Gastrocnemius medialis (tissue), 4 donors: ENCODE results near the gene C1RL. TPM values are rescaled to one million over a fixed set of nuclear protein-coding genes. Genes with fewer than 3 reads are reported as not detected.
A peak's percentile ranks its signal among the peaks of the same experiment; 100 is the strongest.
"Not testable (repeated sequence)": the region's sequence is repeated elsewhere in the genome, so short reads cannot be mapped to it uniquely, and the experiment has no call there.

Source experiments
- ATAC-seq, 2 donors: fragments of 150-250 bp; one replicate each; pipeline ENCODE4 v1.9.1; 2016
- DNase-seq, 2 donors: peaks; one replicate each; pipeline ENCODE4 v3.0.0-alpha.2; 2019
- H3K27ac ChIP-seq, 4 donors: fragments of 200-600 bp; sonication (generic); 1 replicate in 1 of 4; 2 replicates in 3 of 4; pipeline ENCODE4 v1.5.1; 2016 to 2018; ENCODE audit warnings: mild to moderate bottlenecking in 2 of 4, moderate library complexity in 1 of 4
- H3K27me3 ChIP-seq, 3 donors: fragments of 200-600 bp; sonication (generic) in 2 of 3; 1 replicate in 1 of 3; 2 replicates in 2 of 3; pipeline versions ENCODE4 v1.5.1 to v1.6.0; 2016 to 2019; ENCODE audit warnings: mild to moderate bottlenecking in 1 of 3, moderate library complexity in 1 of 3
- H3K36me3 ChIP-seq, 2 donors: fragments of 200-600 bp; sonication (generic) in 1 of 2; one replicate each; pipeline ENCODE4 v1.5.1; 2017 to 2018
- H3K4me1 ChIP-seq, 2 donors: fragments of 200-600 bp; sonication (generic) in 1 of 2; one replicate each; pipeline ENCODE4 v1.5.1; 2016 to 2017; ENCODE audit warnings: mild to moderate bottlenecking in 2 of 2
- H3K4me3 ChIP-seq, 4 donors: fragments of 200-600 bp; sonication (generic) in 3 of 4; 1 replicate in 1 of 4; 2 replicates in 3 of 4; pipeline ENCODE4 v1.5.1; 2016 to 2019; ENCODE audit warnings: mild to moderate bottlenecking in 2 of 4
- H3K9me3 ChIP-seq, 3 donors: fragments of 200-600 bp; sonication (generic) in 2 of 3; 1 replicate in 1 of 3; 2 replicates in 2 of 3; pipeline ENCODE4 v1.5.1; 2016 to 2019
- CTCF ChIP-seq, 5 experiments: fragments of 450-650 bp in 3 of 5; fragments of 200-600 bp in 2 of 5; sonication (generic) in 2 of 5; IDR thresholded peaks in 4 of 5; conservative IDR thresholded peaks in 1 of 5; 1 replicate in 4 of 5; 2 replicates in 1 of 5; pipeline ENCODE4 v1.5.1; 2016 to 2019; ENCODE audit warnings: antibody characterized with exemption in 5 of 5, mild to moderate bottlenecking in 3 of 5, moderate library complexity in 3 of 5
- POLR2A ChIP-seq, 2 donors: fragments of 450-650 bp; IDR thresholded peaks; one replicate each; pipeline ENCODE4 v1.6.1; 2017; ENCODE audit warnings: antibody characterized with exemption in 2 of 2, mild to moderate bottlenecking in 2 of 2, moderate library complexity in 2 of 2
- in situ Hi-C, 4 donors: fragments of 200-750 bp; cut with MboI; loops; one replicate each; pipeline versions ENCODE4 v1.15.0 to v1.8.0; 2017; ENCODE audit warnings: low sequenced_read_pairs in 4 of 4
- intact Hi-C: fragments of 100-400 bp; cut with DNase I; formaldehyde crosslinking; loops from one replicate; pipeline ENCODE4 v1.15.1; 2023; ENCODE audit warnings: low total_unique reads
- total RNA-seq, 4 donors: library from RNA; depleted of rRNA; stranded (reverse); fragments of >200 nt; gene quantifications; one replicate each; pipeline versions ENCODE4 v1.1.0 to v1.2.3, GENCODE V29; 2016

The C1RL gene
- total RNA-seq, 4 donors from 2014 or later: 15.0 to 18.7 (median 16.7) TPM

GRCh38 chr12:7110661-7111060, 1.6 kb upstream of the C1RL start:
- in situ Hi-C loops: loop anchor here (5.0 to 25.0 kb wide), 5 partner anchors 48 to 198 kb away; partner anchors contain the start of genes ATN1 (in 2 of the 4), C12orf57 (in 2 of the 4), C1S (in 2 of the 4) and RNU7-1 (in 2 of the 4)
- intact Hi-C loops: no loop called here
- Histone ChIP-seq H3K4me3 (no peak overlapping the region), H3K27me3 (no peaks in the 10 kb centered on the region), H3K36me3 (no peaks in the 10 kb centered on the region), H3K27ac (no peak overlapping the region), H3K4me1 (peaks cover 18% of the 10 kb centered on the region in 2 donors), H3K9me3 (peaks cover 0 to 7% (median 2%) of the 10 kb centered on the region in 3 donors)
- DNase-seq (no peak), ATAC-seq (no peak)
- TF ChIP-seq CTCF (IDR thresholded peaks at IDR 0.05 in 4 of 5, conservative IDR thresholded peaks at IDR 0.05 in 1 of 5): no peak
- TF ChIP-seq POLR2A (IDR thresholded peaks at IDR 0.05): no peak

GRCh38 chr12:7109572-7109920, 532 bp upstream of the C1RL start:
- H3K4me3 ChIP-seq: peak overlapping the region; percentile 55 to 70 (median 64)
- in situ Hi-C loops (loop anchor here in 3 of 4 donors (5.0 to 25.0 kb wide), 3 partner anchors 47 to 197 kb away; partner anchors contain the start of genes ATN1 (in 1 of the 3), C12orf57 (in 1 of the 3), C1S (in 1 of the 3) and ENO2 (in 1 of the 3)), intact Hi-C loops (loop anchor here (1.0 to 5.0 kb wide), 5 partner anchors 41 to 185 kb away; partner anchors contain the start of genes C12orf57 and C1S)
- ATAC-seq (no peak), DNase-seq (no peak)
- H3K27me3 ChIP-seq: no peaks in the 10 kb centered on the region
- peaks cover 18% of the 10 kb centered on the region in 2 donors for H3K4me1 ChIP-seq
- peaks cover 0 to 9% of the 10 kb centered on the region in 2 donors for H3K36me3 ChIP-seq
- no peak for TF ChIP-seq CTCF (IDR thresholded peaks at IDR 0.05 in 4 of 5, conservative IDR thresholded peaks at IDR 0.05 in 1 of 5)
- TF ChIP-seq POLR2A (IDR thresholded peaks at IDR 0.05): no peak
- H3K9me3 ChIP-seq: peaks cover 0 to 9% (median 2%) of the 10 kb centered on the region in 3 donors
- H3K27ac ChIP-seq: peak overlapping the region; percentile 88 to 92 (median 89)

DNA sequence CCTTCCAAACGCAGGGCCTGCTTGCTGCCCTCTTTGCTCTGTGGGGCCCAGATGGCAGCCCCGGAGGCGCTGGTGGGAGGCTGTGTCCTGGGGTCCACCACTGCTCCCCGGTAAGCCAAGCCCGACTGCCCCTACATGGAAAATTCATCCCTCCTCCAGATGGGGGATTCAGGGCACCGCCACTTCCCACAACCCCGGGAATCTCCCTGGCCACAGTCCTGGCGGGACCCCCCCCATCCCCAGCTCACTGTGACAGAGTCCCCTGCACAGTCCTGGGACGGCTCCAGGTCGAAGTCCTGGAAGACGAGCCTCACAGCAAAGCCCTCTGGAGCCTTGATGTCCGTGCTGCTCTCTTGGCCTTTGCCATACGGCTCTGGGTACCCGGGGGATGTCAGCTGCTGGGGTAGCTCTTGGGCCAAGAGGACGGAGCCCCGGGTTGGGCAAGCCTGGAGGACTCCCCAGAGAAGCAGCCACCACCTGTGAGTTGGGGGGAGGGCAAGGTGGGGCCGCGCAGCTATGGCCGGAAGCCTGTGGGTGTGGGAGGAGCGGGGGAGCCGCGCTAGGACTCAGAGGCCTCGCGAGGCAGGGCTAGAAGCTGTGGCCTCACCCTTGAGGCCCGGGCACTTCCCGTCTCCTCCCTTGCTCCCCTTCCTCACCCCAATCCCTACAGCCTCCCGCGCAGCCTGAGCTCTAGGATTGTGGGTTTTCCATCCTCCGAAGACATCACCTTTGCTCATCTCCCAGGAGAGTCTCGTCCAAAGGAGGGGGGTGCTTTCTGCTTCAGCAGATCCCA, 815 bp downstream of the C1RL start:
- Histone ChIP-seq H3K4me3 (peak overlapping the region; percentile 55 to 70 (median 64)), H3K9me3 (peaks cover 0 to 9% (median 2%) of the 10 kb centered on the region in 3 donors), H3K27me3 (no peaks in the 10 kb centered on the region), H3K27ac (peak overlapping the region; percentile 88 to 92 (median 89)), H3K36me3 (peaks cover 0 to 22% of the 10 kb centered on the region in 2 donors), H3K4me1 (peaks cover 17% of the 10 kb centered on the region in 2 donors)
- in situ Hi-C loops (loop anchor here in 3 of 4 donors (5.0 to 25.0 kb wide), 3 partner anchors 46 to 196 kb away; partner anchors contain the start of genes ATN1 (in 1 of the 3), C12orf57 (in 1 of the 3), C1S (in 1 of the 3) and ENO2 (in 1 of the 3)), intact Hi-C loops (loop anchor here (1.0 to 5.0 kb wide), 5 partner anchors 15 to 183 kb away; partner anchors contain the start of gene C12orf57)
- peak; percentile 48 to 57 for ATAC-seq
- DNase-seq: peak; percentile 50 to 76
- TF ChIP-seq POLR2A (IDR thresholded peaks at IDR 0.05) (peak; percentile 16 to 30), CTCF (IDR thresholded peaks at IDR 0.05 in 4 of 5, conservative IDR thresholded peaks at IDR 0.05 in 1 of 5) (no peak)

DNA sequence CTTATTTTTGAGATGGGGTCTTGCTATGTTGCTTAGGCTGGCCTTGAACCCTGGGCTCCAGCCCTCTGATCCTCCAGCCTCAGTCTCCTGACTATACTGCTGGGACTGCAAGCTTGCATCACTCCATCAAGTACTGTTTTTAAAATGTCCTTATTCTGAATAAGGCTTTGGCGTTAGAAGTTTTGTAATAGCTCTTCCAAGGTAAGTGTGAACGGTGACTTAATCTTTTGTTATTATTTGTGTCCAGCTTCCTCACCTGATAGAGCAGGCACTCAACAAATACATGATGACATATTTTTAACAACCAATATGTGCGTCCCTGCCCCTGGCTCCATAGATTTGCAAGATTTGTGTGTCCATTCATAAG, 1.4 kb downstream of the C1RL start:
- H3K4me3 ChIP-seq: peak overlapping the region; percentile 55 to 70 (median 64)
- peaks cover 0 to 22% of the 10 kb centered on the region in 2 donors for H3K36me3 ChIP-seq
- TF ChIP-seq POLR2A (IDR thresholded peaks at IDR 0.05): no peak
- TF ChIP-seq CTCF (IDR thresholded peaks at IDR 0.05 in 4 of 5, conservative IDR thresholded peaks at IDR 0.05 in 1 of 5): no peak
- no peak for DNase-seq
- H3K27ac ChIP-seq: peak overlapping the region; percentile 88 to 92 (median 89)
- no peaks in the 10 kb centered on the region for H3K27me3 ChIP-seq
- peak; percentile 7 to 20 for ATAC-seq
- H3K4me1 ChIP-seq: peaks cover 13 to 14% of the 10 kb centered on the region in 2 donors
- intact Hi-C loops: loop anchor here (1.0 to 5.0 kb wide), 5 partner anchors 14 to 183 kb away; partner anchors contain the start of gene C12orf57
- in situ Hi-C loops: loop anchor here in 3 of 4 donors (5.0 to 25.0 kb wide), 3 partner anchors 45 to 195 kb away; partner anchors contain the start of genes ATN1 (in 1 of the 3), C12orf57 (in 1 of the 3), C1S (in 1 of the 3) and ENO2 (in 1 of the 3)
- peaks cover 0 to 9% (median 2%) of the 10 kb centered on the region in 3 donors for H3K9me3 ChIP-seq

GRCh38 chr12:7107181-7107580, 1.8 kb downstream of the C1RL start:
- peaks cover 13 to 14% of the 10 kb centered on the region in 2 donors for H3K4me1 ChIP-seq
- H3K27me3 ChIP-seq, H3K4me3 ChIP-seq, H3K9me3 ChIP-seq, ATAC-seq, DNase-seq: not testable (repeated sequence)
- peak overlapping the region; percentile 88 to 92 (median 89) for H3K27ac ChIP-seq
- peaks cover 0 to 22% of the 10 kb centered on the region in 2 donors for H3K36me3 ChIP-seq
- in situ Hi-C loops (loop anchor here in 3 of 4 donors (5.0 to 25.0 kb wide), 3 partner anchors 45 to 195 kb away; partner anchors contain the start of genes ATN1 (in 1 of the 3), C12orf57 (in 1 of the 3), C1S (in 1 of the 3) and ENO2 (in 1 of the 3)), intact Hi-C loops (loop anchor here (5.0 kb wide), 1 partner anchor 145 kb away; no protein-coding TSS in a partner anchor)
